Right lobe of liver (tissue), 4 donors: ENCODE measurements around the gene WHRN.

Experiments
- CTCF ChIP-seq, 4 donors: fragments of 200-600 bp in 3 of 4; fragments of 450-650 bp in 1 of 4; IDR thresholded peaks; one replicate each; pipeline versions ENCODE4 v1.5.1 to v1.8.0; 2016 to 2022; ENCODE audit warnings: antibody characterized with exemption in 4 of 4, mild to moderate bottlenecking in 2 of 4
- POLR2A ChIP-seq: fragments of 450-650 bp; IDR thresholded peaks from one replicate; pipeline ENCODE4 v1.6.1; 2017; ENCODE audit warnings: antibody characterized with exemption, mild to moderate bottlenecking
- donor health status: DM: no; HTN: no; CAD: no.
- donor health status: DM: no; HTN: no; CAD: no.
- donor health status: DM: no; HTN: yes; CAD: no.

GRCh38 chr9:114384341-114384740 is 120.9 kb downstream of the WHRN start:
- TF ChIP-seq CTCF (IDR thresholded peaks at IDR 0.05) = no peak
- no peak for TF ChIP-seq POLR2A
